Measurements from ENCODE around the gene LCN6. TPM values are rescaled to one million over a fixed set of nuclear protein-coding genes. Genes with fewer than 3 reads are reported as not detected.

Gene LCN6
- total and polyA plus RNA-seq, 9 of the 15 experiments (the other 6 are each of a cell fraction or from before 2014, with no cell fraction given): 0.10 to 0.45 (median 0.37) TPM; not detected in 5

DNA sequence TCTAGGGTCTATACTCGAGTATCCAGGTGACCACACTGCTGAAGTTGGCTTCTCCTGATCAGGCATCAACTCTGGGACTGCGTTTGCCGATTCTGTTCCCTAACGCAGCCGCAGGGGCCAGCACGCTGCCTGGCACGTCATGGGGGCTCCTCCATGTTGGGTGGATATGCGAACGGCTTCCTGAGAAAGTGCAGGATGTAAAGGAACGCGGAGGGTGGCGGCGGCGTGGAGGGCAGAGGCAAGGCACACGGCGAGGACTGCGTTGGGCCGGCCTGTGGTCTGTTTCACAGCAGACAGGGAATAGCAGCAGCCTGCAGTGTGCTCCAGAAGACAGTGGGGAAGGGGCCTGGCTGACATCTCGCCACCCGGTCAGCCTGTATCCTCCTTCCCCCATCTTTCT, 9.4 kb downstream of the LCN6 start (continued):
- no peak for TF ChIP-seq TSHZ1 (CRISPR knock-in tag; IDR thresholded peaks at IDR 0.05)

DNA sequence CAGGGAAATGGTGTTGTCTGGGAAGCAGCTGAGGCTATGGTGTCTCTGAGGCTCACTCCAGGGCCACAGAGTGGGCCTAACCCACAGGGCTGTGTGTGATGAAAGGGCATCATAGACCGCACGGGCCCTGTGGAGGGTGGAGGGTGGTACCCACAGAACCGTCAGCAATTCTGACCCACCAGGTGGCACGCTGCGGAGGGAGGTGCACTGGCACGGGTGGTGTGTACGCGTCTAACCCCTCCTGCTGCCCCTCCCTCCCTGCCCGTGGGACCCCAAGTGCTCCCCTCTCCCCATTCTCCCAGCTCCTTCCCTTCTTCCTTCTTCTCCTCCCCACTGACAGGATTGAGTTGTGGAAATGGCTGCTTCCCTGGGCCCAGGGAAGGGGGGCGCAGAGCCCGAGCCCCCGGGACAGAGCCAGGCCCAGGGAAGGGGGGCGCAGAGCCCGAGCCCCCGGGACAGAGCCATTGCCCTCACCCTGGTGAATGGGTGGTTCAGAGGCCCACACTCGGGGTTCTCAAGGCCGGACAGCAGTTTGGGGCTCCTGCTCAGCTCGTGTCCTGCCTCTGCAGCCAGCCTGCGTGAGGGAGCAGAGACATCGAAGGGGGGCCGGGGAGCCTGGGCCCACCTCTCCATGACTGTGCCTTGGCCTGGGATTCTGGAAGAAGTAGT, 12.4 kb downstream of the LCN6 start:
- Histone ChIP-seq H3K4me3 (no peak overlapping the region), H3K79me2 (ENCODE audit: control insufficient read depth, insufficient read depth, low read length) (peaks cover 3% of the 10 kb centered on the region; the same call in 2 of the 3 replicates), H3K4me2 (ENCODE audit: insufficient read depth, low read length) (no peak overlapping the region), H3K36me3 (ENCODE audit: control insufficient read depth, insufficient read depth, low read length) (peaks cover 5% of the 10 kb centered on the region; the same call in 2 of the 3 replicates), H3K9me3 (replicated peaks; ENCODE audit: control insufficient read depth, insufficient read depth, low read depth, low read length) (no peaks in the 10 kb centered on the region), H3K27ac (ENCODE audit: extremely low read depth, low read depth, low read length) (no peak overlapping the region), H3K27me3 (ENCODE audit: control insufficient read depth in 2 of 2, insufficient read depth in 2 of 2, low read length in 2 of 2) (peaks cover 0 to 5% of the 10 kb centered on the region in 2 experiments; a peak in 3 of 5 replicates), H3K4me1 (replicated peaks in 1 of 2; ENCODE audit: control insufficient read depth in 2 of 2, insufficient read depth in 2 of 2, low read length in 2 of 2) (peaks cover 2 to 54% of the 10 kb centered on the region in 2 experiments; a peak in 4 of 5 replicates), H2AFZ (ENCODE audit: low read depth, low read length) (no peak overlapping the region), H3K9me1 (ENCODE audit: control insufficient read depth, insufficient read depth, low read length) (no peaks in the 10 kb centered on the region), H3K9ac (ENCODE audit: insufficient read depth in 1 of 2, low read depth in 2 of 2, low read length in 2 of 2) (peak overlapping the region in 1 of 2 experiments; percentile 71; a peak in 1 of 4 replicates), H4K20me1 (replicated peaks; ENCODE audit: control insufficient read depth, insufficient read depth, low read length) (no peaks in the 10 kb centered on the region)
- 74% methylated on average over 10 of the region's 21 CpGs for WGBS (ENCODE audit: insufficient coverage, low coverage, missing lambda C conversion rate)
- DNase-seq (ENCODE audit: extremely low read depth in 1 of 4, low spot score in 3 of 4) (no peak), ATAC-seq (no peak), FAIRE-seq (no peak)
- intact Hi-C loops (cut with micrococcal nuclease): no loop called here
- BruUV-seq (replicated peaks): no TSS peak
- CTCF ChIA-PET (ENCODE audit: low intra/inter-chr PET ratio): no interaction called here
- POLR2A ChIA-PET: interaction anchor here (0.6 to 2.0 kb wide), 2 partner anchors 8 to 60 kb away, joined by 3 to 12 read pairs; partner anchors contain the start of gene CCDC183
- in situ Hi-C loops (cut with MboI): no loop called here
- TF ChIP-seq FOS (IDR thresholded peaks at IDR 0.05; ENCODE audit: extremely low read depth, insufficient read length): no peak
- TF ChIP-seq, protein P1, sequence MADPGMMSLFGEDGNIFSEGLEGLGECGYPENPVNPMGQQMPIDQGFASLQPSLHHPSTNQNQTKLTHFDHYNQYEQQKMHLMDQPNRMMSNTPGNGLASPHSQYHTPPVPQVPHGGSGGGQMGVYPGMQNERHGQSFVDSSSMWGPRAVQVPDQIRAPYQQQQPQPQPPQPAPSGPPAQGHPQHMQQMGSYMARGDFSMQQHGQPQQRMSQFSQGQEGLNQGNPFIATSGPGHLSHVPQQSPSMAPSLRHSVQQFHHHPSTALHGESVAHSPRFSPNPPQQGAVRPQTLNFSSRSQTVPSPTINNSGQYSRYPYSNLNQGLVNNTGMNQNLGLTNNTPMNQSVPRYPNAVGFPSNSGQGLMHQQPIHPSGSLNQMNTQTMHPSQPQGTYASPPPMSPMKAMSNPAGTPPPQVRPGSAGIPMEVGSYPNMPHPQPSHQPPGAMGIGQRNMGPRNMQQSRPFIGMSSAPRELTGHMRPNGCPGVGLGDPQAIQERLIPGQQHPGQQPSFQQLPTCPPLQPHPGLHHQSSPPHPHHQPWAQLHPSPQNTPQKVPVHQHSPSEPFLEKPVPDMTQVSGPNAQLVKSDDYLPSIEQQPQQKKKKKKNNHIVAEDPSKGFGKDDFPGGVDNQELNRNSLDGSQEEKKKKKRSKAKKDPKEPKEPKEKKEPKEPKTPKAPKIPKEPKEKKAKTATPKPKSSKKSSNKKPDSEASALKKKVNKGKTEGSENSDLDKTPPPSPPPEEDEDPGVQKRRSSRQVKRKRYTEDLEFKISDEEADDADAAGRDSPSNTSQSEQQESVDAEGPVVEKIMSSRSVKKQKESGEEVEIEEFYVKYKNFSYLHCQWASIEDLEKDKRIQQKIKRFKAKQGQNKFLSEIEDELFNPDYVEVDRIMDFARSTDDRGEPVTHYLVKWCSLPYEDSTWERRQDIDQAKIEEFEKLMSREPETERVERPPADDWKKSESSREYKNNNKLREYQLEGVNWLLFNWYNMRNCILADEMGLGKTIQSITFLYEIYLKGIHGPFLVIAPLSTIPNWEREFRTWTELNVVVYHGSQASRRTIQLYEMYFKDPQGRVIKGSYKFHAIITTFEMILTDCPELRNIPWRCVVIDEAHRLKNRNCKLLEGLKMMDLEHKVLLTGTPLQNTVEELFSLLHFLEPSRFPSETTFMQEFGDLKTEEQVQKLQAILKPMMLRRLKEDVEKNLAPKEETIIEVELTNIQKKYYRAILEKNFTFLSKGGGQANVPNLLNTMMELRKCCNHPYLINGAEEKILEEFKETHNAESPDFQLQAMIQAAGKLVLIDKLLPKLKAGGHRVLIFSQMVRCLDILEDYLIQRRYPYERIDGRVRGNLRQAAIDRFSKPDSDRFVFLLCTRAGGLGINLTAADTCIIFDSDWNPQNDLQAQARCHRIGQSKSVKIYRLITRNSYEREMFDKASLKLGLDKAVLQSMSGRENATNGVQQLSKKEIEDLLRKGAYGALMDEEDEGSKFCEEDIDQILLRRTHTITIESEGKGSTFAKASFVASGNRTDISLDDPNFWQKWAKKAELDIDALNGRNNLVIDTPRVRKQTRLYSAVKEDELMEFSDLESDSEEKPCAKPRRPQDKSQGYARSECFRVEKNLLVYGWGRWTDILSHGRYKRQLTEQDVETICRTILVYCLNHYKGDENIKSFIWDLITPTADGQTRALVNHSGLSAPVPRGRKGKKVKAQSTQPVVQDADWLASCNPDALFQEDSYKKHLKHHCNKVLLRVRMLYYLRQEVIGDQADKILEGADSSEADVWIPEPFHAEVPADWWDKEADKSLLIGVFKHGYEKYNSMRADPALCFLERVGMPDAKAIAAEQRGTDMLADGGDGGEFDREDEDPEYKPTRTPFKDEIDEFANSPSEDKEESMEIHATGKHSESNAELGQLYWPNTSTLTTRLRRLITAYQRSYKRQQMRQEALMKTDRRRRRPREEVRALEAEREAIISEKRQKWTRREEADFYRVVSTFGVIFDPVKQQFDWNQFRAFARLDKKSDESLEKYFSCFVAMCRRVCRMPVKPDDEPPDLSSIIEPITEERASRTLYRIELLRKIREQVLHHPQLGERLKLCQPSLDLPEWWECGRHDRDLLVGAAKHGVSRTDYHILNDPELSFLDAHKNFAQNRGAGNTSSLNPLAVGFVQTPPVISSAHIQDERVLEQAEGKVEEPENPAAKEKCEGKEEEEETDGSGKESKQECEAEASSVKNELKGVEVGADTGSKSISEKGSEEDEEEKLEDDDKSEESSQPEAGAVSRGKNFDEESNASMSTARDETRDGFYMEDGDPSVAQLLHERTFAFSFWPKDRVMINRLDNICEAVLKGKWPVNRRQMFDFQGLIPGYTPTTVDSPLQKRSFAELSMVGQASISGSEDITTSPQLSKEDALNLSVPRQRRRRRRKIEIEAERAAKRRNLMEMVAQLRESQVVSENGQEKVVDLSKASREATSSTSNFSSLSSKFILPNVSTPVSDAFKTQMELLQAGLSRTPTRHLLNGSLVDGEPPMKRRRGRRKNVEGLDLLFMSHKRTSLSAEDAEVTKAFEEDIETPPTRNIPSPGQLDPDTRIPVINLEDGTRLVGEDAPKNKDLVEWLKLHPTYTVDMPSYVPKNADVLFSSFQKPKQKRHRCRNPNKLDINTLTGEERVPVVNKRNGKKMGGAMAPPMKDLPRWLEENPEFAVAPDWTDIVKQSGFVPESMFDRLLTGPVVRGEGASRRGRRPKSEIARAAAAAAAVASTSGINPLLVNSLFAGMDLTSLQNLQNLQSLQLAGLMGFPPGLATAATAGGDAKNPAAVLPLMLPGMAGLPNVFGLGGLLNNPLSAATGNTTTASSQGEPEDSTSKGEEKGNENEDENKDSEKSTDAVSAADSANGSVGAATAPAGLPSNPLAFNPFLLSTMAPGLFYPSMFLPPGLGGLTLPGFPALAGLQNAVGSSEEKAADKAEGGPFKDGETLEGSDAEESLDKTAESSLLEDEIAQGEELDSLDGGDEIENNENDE (IDR thresholded peaks at IDR 0.05; ENCODE audit: low read depth, low read length): no peak
- no peak for TF ChIP-seq PURB (CRISPR knock-in tag; IDR thresholded peaks at IDR 0.05; ENCODE audit: low read depth)

Data from K562 (cell line).